ENCODE data around the gene RIN1.
"Not testable (repeated sequence)": the region's sequence is repeated elsewhere in the genome, so short reads cannot be mapped to it uniquely, and the experiment has no call there.

Gene RIN1

GRCh38 chr11:66333220-66333877 is 2.9 kb downstream of the RIN1 start:
- DNase-seq: no peak

DNA sequence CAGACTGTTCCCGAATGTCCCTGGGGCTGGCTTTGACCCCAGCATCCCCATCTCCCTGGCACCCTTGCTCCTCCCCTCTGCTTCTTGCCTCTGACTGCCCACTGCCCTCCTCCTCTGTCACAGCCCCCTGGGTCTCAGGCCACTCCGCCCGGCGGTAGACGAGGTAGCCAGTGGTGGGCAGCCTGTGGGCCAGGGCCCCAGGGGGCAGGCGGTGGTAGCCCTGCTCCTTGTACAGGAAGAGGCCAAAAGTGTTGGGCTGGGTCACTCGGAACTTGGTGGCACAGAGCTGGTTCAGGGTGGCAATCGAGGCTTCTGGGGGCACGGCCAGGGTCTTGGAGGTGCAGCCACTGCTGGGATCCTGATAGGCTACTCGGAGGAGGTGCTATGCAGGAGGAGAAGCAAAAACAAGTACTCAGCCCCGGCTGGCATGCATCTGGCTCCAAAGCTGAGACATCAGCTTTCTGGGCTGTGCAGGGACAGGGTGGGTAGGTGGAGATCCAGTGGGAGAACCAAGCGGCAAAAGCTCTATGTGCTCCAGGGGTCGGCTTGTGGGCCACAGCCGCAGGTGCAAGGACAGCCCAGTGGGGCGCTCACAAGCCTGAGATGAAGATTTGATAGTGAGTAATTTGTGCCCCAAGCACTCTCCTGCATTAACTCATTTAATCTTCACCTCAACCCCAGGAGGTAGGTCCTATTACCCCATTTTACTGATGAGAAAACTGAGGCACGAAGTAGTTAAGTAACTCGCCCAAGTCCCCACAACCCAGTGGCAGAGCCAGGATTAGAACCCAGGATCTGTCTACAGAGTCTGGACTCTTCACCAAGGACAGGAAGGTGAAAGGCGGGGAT is 3.6 kb downstream of the RIN1 start:
- DNase-seq: no peak

- DNase-seq: no peak
Observed at GRCh38 chr11:66331542-66332370, 4.5 kb downstream of the RIN1 start.

DNA sequence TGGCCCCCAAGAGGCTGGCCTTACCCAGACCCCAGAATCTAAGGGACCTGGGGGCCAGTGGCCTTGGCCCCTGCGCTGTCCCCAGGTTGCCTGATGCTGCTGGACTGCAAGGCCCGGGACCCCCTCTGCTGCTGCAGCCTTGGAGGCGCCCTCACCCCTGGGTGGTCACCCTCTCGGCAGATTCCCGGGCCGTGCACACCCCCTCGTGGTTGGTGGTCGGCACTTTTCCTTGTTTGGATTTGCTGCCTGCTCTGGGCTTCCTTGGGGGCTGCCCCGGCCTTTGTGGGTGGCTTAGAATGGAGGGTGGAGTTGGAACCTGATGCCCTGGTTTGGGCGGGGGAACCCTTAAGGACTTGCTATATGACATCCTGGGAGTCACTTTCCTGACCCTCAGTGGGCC is 5.3 kb downstream of the RIN1 start:
- no peak for DNase-seq

DNA sequence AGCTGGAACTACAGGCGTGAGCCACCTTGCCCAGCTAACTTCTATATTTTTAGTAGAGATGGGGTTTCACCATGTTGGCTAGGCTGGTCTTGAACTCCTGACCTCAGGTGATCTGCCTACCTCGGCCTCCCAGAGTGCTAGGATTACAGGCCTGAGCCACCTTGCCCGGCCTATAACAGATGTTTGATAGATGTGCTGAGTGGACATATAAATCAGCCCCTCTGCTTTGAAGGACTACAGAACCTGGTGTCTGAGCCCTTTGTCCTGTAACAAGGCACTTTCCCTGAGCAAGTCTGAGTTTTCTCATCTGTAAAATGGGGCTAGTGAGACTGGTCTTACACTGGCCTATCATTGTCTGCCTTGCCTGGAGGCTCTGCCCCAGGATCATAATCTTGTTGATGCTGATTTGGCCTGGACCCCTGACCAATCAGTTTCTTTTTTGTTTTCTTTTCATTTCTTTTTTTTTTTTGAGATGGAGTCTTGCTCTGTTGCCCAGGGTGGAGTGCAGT is 7.0 kb downstream of the RIN1 start:
- DNase-seq: no peak

DNA sequence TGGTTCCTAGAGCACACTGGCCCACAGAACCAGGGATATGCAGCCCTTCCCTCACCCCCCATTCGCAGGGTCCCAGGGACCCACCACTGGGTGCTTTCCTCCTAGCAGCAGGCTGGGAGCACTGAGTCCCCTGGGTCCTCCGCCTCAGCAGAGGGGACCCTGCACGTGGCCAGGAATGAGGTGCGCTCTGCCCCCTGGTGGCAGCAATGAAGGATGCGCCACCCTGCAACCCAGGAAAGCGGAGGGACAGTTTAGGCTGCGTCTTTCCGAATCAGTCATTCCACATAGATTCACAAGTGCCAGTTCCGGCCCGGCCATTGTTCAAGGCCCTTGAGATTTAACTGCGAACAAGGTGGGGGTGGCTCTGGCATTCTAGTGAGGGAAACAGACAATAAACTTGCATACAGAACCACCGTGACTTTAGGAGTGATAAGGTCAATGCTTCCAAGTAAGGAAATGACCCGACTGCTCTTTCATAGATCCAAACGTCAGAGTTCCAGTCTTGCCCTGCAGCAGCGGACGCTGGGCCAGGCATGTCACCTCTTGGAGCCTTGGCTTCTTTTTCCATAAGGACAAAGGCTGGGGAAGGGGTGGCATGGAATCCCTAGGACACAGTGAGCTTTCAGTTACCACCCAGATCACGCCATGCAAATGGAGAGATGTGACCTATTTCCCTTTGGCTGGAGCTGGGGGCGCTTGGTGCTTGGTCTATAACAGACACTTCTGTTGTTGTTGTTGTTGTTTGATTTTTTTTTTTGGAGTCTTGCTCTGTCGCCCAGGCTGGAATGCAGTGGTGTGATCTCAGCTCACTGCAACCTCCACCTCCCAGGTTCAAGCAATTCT is 7.7 kb downstream of the RIN1 start:
- peak; percentile 93 for DNase-seq

GRCh38 chr11:66328031-66328301 is 8.3 kb downstream of the RIN1 start:
- no peak for DNase-seq

GRCh38 chr11:66327171-66328030 is 8.8 kb downstream of the RIN1 start:
- no peak for DNase-seq

GRCh38 chr11:66326261-66327111 is 9.7 kb downstream of the RIN1 start:
- peak; percentile 78 for DNase-seq

DNA sequence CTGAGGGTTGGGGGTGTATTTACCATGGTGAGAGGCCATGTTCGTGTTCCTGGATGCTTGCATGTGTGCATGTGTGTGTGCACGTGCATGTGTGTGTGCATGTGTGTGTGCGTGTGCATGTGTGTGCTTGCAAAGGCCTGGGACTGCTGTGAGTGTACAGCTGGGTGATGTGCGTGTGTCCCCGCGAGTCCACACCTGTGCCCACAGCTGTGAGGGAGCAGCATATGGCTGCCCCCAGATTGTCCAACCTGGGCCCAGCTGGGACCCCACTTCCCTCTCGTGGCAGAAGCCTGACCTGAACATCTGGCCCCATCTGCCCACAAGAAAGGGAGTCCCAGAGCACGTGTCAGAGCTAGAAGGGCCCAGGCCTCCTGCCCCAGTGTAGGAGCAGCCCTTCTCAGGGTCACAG is 11.0 kb downstream of the RIN1 start:
- no peak for DNase-seq

GRCh38 chr11:66324664-66325063 is 11.6 kb downstream of the RIN1 start:
- no peak for DNase-seq

DNA sequence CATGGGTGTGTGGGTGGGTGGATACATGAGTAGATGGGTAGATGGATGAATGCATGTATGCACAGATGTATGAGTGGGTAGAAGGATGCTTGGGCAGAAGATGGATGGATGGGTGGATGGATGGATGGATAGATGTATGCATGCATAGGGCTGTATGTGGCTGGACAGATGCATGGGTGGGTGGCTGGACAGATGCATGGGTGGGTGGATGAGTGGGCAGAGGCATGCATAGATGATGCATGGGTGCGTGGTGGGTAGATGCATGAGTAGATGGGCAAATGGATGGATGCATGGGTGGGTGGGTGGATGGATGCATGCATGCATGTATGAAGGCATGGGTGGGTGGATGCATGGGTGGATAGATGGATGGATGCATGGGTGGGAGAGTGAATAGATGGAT is 12.6 kb downstream of the RIN1 start:
- DNase-seq: no peak

DNA sequence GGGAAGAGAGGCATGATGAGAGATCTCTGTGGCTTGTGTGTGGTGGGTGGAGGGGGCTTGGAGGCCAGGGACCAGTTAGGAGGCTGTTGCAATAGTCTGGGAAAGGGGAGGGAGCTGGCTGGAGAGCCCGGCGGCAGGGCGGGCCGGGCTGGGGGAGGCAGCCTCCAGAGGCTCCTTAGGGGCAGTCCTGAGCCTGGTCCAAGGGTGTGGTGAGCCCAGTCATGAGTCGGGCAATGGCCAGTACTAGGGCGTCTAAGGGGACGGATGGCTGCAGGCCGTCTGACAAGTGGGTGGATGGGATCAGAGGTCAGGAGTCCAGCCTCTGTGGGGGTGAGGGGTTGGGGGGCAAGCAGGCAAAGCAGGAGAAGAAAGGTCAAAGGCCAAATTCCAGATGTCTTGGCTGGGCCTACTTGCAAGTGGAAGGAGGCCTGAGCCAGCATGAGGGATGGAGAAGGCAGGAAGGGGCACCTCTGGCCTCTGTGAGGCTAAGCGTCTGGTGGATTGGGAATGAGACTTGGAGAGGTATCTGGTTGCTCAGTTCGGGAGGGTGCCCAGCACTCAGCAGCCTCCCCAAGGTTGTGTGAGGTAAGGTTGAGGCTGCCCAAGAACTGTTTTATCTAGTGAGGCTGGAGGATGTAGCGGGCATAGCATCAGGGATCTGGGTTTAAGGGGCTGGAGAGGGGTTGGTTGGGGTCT is 13.4 kb downstream of the RIN1 start:
- DNase-seq: no peak

- no peak for DNase-seq
Observed at GRCh38 chr11:66321606-66322005, 14.6 kb downstream of the RIN1 start.

- DNase-seq: not testable (repeated sequence)
Observed at GRCh38 chr11:66320748-66321147, 15.5 kb downstream of the RIN1 start.

DNA sequence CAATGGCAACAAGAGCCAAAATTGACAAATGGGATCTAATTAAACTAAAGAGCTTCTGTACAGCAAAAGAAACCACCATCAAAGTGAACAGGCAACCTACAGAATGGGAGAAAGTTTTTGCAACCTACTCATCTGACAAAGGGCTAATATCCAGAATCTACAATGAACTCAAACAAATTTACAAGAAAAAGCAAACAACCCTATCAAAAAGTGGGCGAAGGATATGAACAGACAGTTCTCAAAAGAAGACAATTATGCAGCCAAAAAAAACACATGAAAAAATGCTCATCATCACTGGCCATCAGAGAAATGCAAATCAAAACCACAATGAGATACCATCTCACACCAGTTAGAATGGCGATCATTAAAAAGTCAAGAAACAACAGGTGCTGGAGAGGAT is 15.9 kb downstream of the RIN1 start:
- not testable (repeated sequence) for DNase-seq

DNA sequence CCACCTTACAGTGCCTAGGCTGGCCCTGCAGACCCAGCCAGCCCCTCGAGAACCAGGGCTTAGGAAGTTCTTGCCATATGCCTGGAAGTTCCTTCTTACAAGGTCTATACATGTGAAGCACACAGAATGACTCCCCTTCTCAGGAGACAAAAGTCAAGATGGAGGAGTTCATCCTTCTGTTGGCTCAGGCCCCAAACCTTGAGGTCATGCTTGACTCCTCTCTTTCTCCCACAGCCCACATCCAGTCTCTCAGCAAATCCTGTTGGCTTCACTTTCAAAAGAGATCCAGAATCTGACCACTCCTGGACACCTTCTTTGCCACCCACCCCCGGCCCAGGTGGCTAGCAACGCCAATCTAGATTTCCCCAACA is 17.6 kb downstream of the RIN1 start:
- no peak for DNase-seq

GRCh38 chr11:66317723-66318599 is 18.3 kb downstream of the RIN1 start:
- DNase-seq: peak; percentile 80

GRCh38 chr11:66317322-66317722 is 18.9 kb downstream of the RIN1 start:
- peak; percentile 86 for DNase-seq
